ENCODE results near the gene LPXN.

LPXN gene

DNA sequence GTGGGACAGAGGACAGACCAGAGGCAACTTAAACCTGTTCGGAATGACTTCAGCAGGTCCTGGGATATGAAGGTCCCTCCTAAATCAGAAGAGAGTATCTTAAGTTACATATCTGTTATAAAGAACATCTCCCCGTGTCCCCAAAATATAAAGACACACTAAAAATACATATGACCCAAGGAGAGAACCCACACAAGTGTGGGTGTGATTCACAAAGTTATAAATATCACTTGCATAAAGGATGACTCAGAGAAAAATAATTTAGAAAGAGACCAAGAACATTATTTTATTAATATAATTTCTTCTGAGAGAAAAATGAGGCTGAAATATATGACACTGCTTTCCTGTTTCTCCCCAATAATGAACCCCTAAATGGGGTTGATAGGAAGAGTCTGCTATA is 82.0 kb downstream of the LPXN start:
- H3K4me3 ChIP-seq (ENCODE audit: low read depth, low read length): no peak overlapping the region
- TF ChIP-seq, protein P1, sequence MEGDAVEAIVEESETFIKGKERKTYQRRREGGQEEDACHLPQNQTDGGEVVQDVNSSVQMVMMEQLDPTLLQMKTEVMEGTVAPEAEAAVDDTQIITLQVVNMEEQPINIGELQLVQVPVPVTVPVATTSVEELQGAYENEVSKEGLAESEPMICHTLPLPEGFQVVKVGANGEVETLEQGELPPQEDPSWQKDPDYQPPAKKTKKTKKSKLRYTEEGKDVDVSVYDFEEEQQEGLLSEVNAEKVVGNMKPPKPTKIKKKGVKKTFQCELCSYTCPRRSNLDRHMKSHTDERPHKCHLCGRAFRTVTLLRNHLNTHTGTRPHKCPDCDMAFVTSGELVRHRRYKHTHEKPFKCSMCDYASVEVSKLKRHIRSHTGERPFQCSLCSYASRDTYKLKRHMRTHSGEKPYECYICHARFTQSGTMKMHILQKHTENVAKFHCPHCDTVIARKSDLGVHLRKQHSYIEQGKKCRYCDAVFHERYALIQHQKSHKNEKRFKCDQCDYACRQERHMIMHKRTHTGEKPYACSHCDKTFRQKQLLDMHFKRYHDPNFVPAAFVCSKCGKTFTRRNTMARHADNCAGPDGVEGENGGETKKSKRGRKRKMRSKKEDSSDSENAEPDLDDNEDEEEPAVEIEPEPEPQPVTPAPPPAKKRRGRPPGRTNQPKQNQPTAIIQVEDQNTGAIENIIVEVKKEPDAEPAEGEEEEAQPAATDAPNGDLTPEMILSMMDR (IDR thresholded peaks at IDR 0.05; ENCODE audit: low read depth, low read length): no peak

DNA sequence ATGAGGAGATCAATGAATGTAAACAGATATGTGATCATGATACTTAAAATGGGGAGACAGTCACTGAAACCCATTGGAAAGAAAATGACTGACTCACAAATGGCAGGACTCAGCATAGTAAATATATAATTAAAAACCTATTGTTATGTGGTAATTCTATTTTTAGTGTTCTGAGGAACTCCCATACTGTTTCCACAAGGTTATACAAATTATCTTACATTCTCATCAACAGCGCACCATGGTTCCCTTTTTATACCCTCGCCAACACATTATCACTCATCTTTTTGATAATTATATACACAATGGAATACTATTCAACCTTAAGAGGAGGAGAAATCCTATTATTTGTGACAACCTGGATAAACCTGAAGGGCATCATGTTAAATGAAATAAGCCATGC is 84.8 kb downstream of the LPXN start:
- no peak overlapping the region for H3K4me3 ChIP-seq (ENCODE audit: low read depth, low read length)
- TF ChIP-seq, protein P1 (IDR thresholded peaks at IDR 0.05; ENCODE audit: low read depth, low read length): no peak

DNA sequence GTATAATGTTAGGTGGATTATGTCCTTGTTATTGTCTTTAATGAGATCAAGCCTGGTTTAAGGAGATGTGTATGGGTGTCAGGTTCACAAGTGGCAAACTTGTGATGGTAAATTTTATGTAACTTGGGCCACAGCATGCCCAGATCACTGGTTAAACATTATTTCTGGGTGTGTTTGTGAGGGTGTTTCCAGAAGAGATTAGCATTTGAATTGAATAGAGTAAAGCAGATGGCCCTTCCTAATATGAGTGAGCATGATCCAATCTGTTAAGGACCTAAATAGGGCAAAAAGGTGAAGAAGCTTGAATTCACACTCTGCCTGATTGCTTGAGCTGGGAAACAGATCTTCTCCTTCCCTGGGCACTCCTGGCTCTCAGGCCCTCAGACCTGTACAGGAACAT is 88.5 kb downstream of the LPXN start:
- H3K4me3 ChIP-seq (ENCODE audit: low read depth, low read length): no peak overlapping the region
- TF ChIP-seq, protein P1 (IDR thresholded peaks at IDR 0.05; ENCODE audit: low read depth, low read length): no peak

DNA sequence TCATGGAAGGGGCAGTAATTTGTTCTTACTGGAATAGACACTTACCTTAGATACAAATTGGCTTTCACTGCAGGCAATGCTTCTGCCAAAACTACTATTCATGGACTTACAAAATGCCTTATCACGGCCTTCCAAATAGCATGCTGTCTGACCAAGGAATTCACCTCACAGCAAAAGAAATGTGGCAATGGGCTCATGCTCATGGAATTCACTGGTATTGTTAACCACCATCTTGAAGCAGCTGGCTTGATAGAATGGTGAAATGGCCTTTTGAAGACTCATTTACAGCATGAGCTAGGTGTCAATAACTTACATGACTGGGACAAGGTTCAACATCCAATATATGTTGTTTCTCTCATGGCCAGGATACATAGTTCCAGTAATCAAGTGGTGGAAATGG is 89.7 kb downstream of the LPXN start:
- H3K4me3 ChIP-seq (ENCODE audit: low read depth, low read length): no peak overlapping the region
- TF ChIP-seq, protein P1 (IDR thresholded peaks at IDR 0.05; ENCODE audit: low read depth, low read length): no peak
